Fibroblast of lung (primary cell): ENCODE data around the gene CFAP70. TPM values are rescaled to one million over a fixed set of nuclear protein-coding genes. Genes with fewer than 3 reads are reported as not detected.

Experiments
- DNase-seq, 2 donors: peaks; one replicate each; pipeline versions ENCODE4 v3.0.0 to v3.0.0-alpha.2; 2010; ENCODE audit warnings: low read depth in 2 of 2
- H2AFZ ChIP-seq: 2 replicates; pipeline ENCODE4 v1.5.1; 2012; ENCODE audit warnings: low read length, control low read depth, inconsistent platforms
- H3K27ac ChIP-seq: 2 replicates; pipeline ENCODE4 v1.5.1; 2011; ENCODE audit warnings: low read length, control low read depth; ENCODE audit not compliant: insufficient read depth
- H3K27me3 ChIP-seq: 2 replicates; pipeline ENCODE4 v1.5.1; 2011; ENCODE audit warnings: mild to moderate bottlenecking, low read length; ENCODE audit not compliant: control insufficient read depth, insufficient read depth
- H3K36me3 ChIP-seq: 2 replicates; pipeline ENCODE4 v1.5.1; 2011; ENCODE audit warnings: low read length; ENCODE audit not compliant: control insufficient read depth, insufficient read depth
- H3K4me1 ChIP-seq: 2 replicates; pipeline ENCODE4 v1.5.1; 2011; ENCODE audit warnings: low read length; ENCODE audit not compliant: control insufficient read depth, insufficient read depth; ENCODE audit errors: extremely low read depth
- H3K4me2 ChIP-seq: 2 replicates; pipeline ENCODE4 v1.5.1; 2011; ENCODE audit warnings: low read length, control low read depth; ENCODE audit not compliant: insufficient read depth; ENCODE audit errors: extremely low read depth
- H3K4me3 ChIP-seq, 4 experiments: fragments of 200-600 bp in 1 of 4; sonication (generic) in 1 of 4; replicated peaks in 1 of 4; 2 replicates each; pipeline ENCODE4 v1.5.1; 2011 to 2016; ENCODE audit warnings: low read length in 4 of 4, low read depth in 3 of 4, mild to moderate bottlenecking in 3 of 4, control low read depth in 2 of 4, inconsistent platforms in 1 of 4, mixed read lengths in 1 of 4; ENCODE audit not compliant: insufficient read depth in 1 of 4; ENCODE audit errors: control extremely low read depth in 1 of 4
- H3K79me2 ChIP-seq: 2 replicates; pipeline ENCODE4 v1.5.1; 2012; ENCODE audit warnings: mild to moderate bottlenecking, low read length, inconsistent platforms; ENCODE audit not compliant: control insufficient read depth, insufficient read depth
- H3K9ac ChIP-seq: 2 replicates; pipeline ENCODE4 v1.5.1; 2011; ENCODE audit warnings: mild to moderate bottlenecking, low read length, control low read depth; ENCODE audit not compliant: insufficient read depth
- H3K9me3 ChIP-seq: 2 replicates; pipeline ENCODE4 v1.5.1; 2012; ENCODE audit warnings: low read depth, low read length; ENCODE audit not compliant: control insufficient read depth, insufficient read depth
- H4K20me1 ChIP-seq: 2 replicates; pipeline ENCODE4 v1.5.1; 2011; ENCODE audit warnings: low read length; ENCODE audit not compliant: control insufficient read depth, insufficient read depth; ENCODE audit errors: extremely low read depth
- CTCF ChIP-seq, 2 donors: IDR thresholded peaks in 1 of 2; conservative IDR thresholded peaks in 1 of 2; 1 replicate in 1 of 2; 2 replicates in 1 of 2; pipeline ENCODE4 v1.5.1; 2011 to 2012; ENCODE audit warnings: low read length in 2 of 2, control low read depth in 1 of 2, inconsistent platforms in 1 of 2, low read depth in 1 of 2, mild to moderate bottlenecking in 1 of 2
- EZH2 ChIP-seq: IDR thresholded peaks from 2 replicates; pipeline ENCODE4 v1.5.1; 2012; ENCODE audit warnings: low read length, control low read depth, mild to moderate bottlenecking; ENCODE audit errors: missing control alignments
- polyA plus RNA-seq, 2 donors: library from polyadenylated mRNA; depleted of rRNA in 1 of 2; stranded (reverse) in 1 of 2; unstranded in 1 of 2; fragments of >200 nt; gene quantifications; 2 replicates each; pipeline ENCODE4 v1.2.1, GENCODE V29; 2011 to 2012; ENCODE audit warnings: missing spikeins in 1 of 2
- total RNA-seq: library from RNA; depleted of rRNA; stranded (reverse); fragments of >200 nt; gene quantifications from 2 replicates; pipeline ENCODE4 v1.2.1, GENCODE V29; 2014

CFAP70 gene
- total and polyA plus RNA-seq, 2 donors (not counting 1 experiment from before 2014, with no cell fraction given), result 0.19 to 1.3 TPM

DNA sequence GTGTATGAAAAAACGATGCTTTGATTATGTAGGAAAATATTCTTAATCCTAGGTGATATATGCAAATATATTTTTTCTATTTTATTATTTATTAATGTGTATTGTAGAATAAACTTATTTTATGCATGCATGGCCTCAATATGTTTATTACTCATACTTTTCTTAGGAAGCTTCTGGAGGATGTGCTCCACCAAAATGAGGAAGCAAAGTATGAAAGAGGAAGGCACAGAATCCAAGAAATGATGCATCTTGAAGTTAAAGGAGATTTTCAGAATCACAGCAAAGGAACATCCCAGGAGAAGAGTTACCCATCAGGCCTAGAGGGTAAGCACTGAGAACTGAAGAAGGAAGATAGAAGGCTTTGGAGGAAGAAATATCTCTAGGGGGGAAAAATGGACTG, 71.2 kb downstream of the CFAP70 start:
- TF ChIP-seq CTCF (conservative IDR thresholded peaks at IDR 0.05 in 1 of 2, IDR thresholded peaks at IDR 0.05 in 1 of 2; ENCODE audit: low read depth in 1 of 2, low read length in 2 of 2) (no peak), EZH2 (no peak)
- Histone ChIP-seq H3K36me3 (no peaks in the 10 kb centered on the region), H3K27me3 (no peaks in the 10 kb centered on the region), H4K20me1 (no peaks in the 10 kb centered on the region), H3K79me2 (no peaks in the 10 kb centered on the region), H3K4me2 (no peak overlapping the region), H3K9ac (no peak overlapping the region), H3K4me1 (no peaks in the 10 kb centered on the region), H3K9me3 (no peaks in the 10 kb centered on the region), H3K4me3 (no peak overlapping the region), H2AFZ (no peak overlapping the region), H3K27ac (no peak overlapping the region)
- no peak for DNase-seq

DNA sequence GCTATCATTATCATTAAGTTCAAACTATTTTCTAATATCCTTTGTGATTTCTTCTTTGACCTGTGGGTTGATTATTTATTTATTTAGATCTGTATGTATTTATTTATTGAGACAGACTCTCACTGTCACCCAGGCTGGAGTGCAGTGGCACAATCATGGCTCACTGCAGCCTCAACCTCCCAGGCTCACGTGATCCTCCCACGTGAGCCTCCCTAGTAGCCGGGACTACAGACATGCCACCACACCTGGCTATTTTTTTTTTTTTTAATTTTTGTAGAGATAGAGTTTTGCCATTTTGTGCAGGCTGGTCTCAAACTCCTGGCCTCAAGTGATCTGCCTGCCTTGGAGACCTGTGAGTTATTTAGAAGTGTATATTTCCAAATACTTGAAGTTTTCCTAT, 77.6 kb downstream of the CFAP70 start:
- no peak for TF ChIP-seq EZH2
- no peak for TF ChIP-seq CTCF (conservative IDR thresholded peaks at IDR 0.05 in 1 of 2, IDR thresholded peaks at IDR 0.05 in 1 of 2; ENCODE audit: low read depth in 1 of 2, low read length in 2 of 2)

DNA sequence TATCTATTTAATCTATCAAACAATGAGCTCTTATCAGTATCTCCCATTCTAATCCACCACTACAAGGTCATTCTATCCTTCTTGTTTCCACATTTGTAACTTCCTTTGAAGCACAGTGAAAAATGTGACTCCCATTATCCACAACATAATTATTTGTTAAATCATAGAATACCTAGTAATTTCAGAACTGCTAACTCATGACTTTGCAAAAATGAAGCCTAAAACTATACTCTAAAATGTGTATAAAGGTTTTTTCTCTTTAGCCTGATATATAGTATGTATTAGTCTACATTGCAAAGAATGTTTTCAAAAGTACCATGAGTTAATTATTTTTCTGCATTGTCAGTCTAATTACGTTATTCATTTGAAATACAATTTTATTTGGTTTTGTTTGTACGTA, 94.2 kb downstream of the CFAP70 start:
- H3K27me3 ChIP-seq, result no peaks in the 10 kb centered on the region
- H3K36me3 ChIP-seq, result no peaks in the 10 kb centered on the region
- TF ChIP-seq EZH2 (no peak), CTCF (conservative IDR thresholded peaks at IDR 0.05 in 1 of 2, IDR thresholded peaks at IDR 0.05 in 1 of 2; ENCODE audit: low read depth in 1 of 2, low read length in 2 of 2) (no peak)
- no peak overlapping the region for H3K4me3 ChIP-seq
- no peaks in the 10 kb centered on the region for H3K9me3 ChIP-seq
- H4K20me1 ChIP-seq, result no peaks in the 10 kb centered on the region
- H2AFZ ChIP-seq, result no peak overlapping the region
- H3K9ac ChIP-seq, result no peak overlapping the region
- no peak overlapping the region for H3K27ac ChIP-seq
- H3K79me2 ChIP-seq, result no peaks in the 10 kb centered on the region
- H3K4me1 ChIP-seq, result no peaks in the 10 kb centered on the region
- no peak overlapping the region for H3K4me2 ChIP-seq
- DNase-seq, result no peak

More for the DNA sequence above, 77.6 kb downstream of the CFAP70 start:
- H3K79me2 ChIP-seq, result no peaks in the 10 kb centered on the region
- H3K36me3 ChIP-seq, result no peaks in the 10 kb centered on the region
- H3K4me2 ChIP-seq, result no peak overlapping the region
- H2AFZ ChIP-seq, result no peak overlapping the region
- H3K4me1 ChIP-seq, result no peaks in the 10 kb centered on the region
- no peak overlapping the region for H3K9ac ChIP-seq
- H3K27ac ChIP-seq, result no peak overlapping the region
- no peak for DNase-seq
- H3K9me3 ChIP-seq, result no peaks in the 10 kb centered on the region
- no peak overlapping the region for H3K4me3 ChIP-seq
- H3K27me3 ChIP-seq, result no peaks in the 10 kb centered on the region
- H4K20me1 ChIP-seq, result no peaks in the 10 kb centered on the region
